SK-N-SH (cell line): ENCODE measurements around the gene UBAC2. TPM values are rescaled to one million over a fixed set of nuclear protein-coding genes. Genes with fewer than 3 reads are reported as not detected.

Experiments
- CTCF ChIA-PET: fragments of 300-600, 350-600 bp; formaldehyde crosslinking; extraction: SDS; loops from one replicate; lab custom pipeline; 2021; lab: Yijun Ruan, JAX
- POLR2A ChIA-PET: fragments of 350-600 bp; sonication (Branson Sonifier 250); formaldehyde crosslinking; extraction: SDS; loops from one replicate; lab custom pipeline; 2020; ENCODE audit warnings: antibody characterized with exemption, inconsistent platforms; lab: Yijun Ruan, JAX
- DNase-seq: peaks from one replicate; pipeline ENCODE4 v3.0.0; 2012
- H2AFZ ChIP-seq: fragments of 200-600 bp; sonication (generic); 2 replicates; pipeline ENCODE4 v1.8.1; 2016; ENCODE audit warnings: antibody characterized with exemption, mild to moderate bottlenecking, low read depth
- H3F3A ChIP-seq: fragments of 200-600 bp; sonication (generic); replicated peaks from 2 replicates; pipeline ENCODE3; 2016; ENCODE audit warnings: antibody characterized with exemption, mild to moderate bottlenecking; ENCODE audit not compliant: insufficient read depth
- H3K27ac ChIP-seq, 2 experiments: fragments of 200-500 bp in 1 of 2; fragments of 200-600 bp in 1 of 2; sonication (Bioruptor generic) in 1 of 2; sonication (generic), shearing (Covaris generic) in 1 of 2; 2 replicates each; pipeline versions ENCODE4 v1.5.1 to v1.6.1; 2014 to 2016; ENCODE audit warnings: low read depth in 2 of 2, inconsistent platforms in 1 of 2, low read length in 1 of 2, mild to moderate bottlenecking in 1 of 2, mixed read lengths in 1 of 2
- H3K27me3 ChIP-seq: fragments of 200-600 bp; sonication (generic), shearing (Covaris generic); 2 replicates; pipeline ENCODE4 v1.6.1; 2016; ENCODE audit warnings: mixed run types; ENCODE audit not compliant: insufficient read depth
- H3K36me3 ChIP-seq, 2 experiments: fragments of 200-500 bp in 1 of 2; fragments of 200-600 bp in 1 of 2; sonication (Bioruptor generic) in 1 of 2; sonication (generic) in 1 of 2; replicated peaks in 1 of 2; 2 replicates each; pipeline versions ENCODE3 to v1.5.1; 2014 to 2016; ENCODE audit warnings: low read length in 1 of 2, mild to moderate bottlenecking in 1 of 2; ENCODE audit not compliant: insufficient read depth in 2 of 2, control insufficient read depth in 1 of 2
- H3K4me1 ChIP-seq, 2 experiments: fragments of 200-500 bp in 1 of 2; fragments of 200-600 bp in 1 of 2; sonication (Bioruptor generic) in 1 of 2; sonication (generic), shearing (Covaris generic) in 1 of 2; 2 replicates each; pipeline versions ENCODE4 v1.5.1 to v1.6.1; 2014 to 2016; ENCODE audit warnings: low read depth in 1 of 2, low read length in 1 of 2, mixed run types in 1 of 2; ENCODE audit not compliant: insufficient read depth in 2 of 2, control insufficient read depth in 1 of 2
- H3K4me2 ChIP-seq: fragments of 200-600 bp; sonication (generic), shearing (Covaris generic); 2 replicates; pipeline ENCODE4 v1.6.1; 2017; ENCODE audit warnings: mixed run types
- H3K4me3 ChIP-seq, 2 experiments: fragments of 200-500 bp in 1 of 2; fragments of 200-600 bp in 1 of 2; sonication (Bioruptor generic) in 1 of 2; sonication (generic), shearing (Covaris generic) in 1 of 2; 2 replicates each; pipeline versions ENCODE4 v1.5.1 to v1.8.1; 2014 to 2016; ENCODE audit warnings: low read depth in 2 of 2, inconsistent platforms in 1 of 2, low read length in 1 of 2, mild to moderate bottlenecking in 1 of 2, mixed read lengths in 1 of 2, moderate library complexity in 1 of 2
- H3K79me2 ChIP-seq: fragments of 200-600 bp; sonication (generic); 2 replicates; pipeline ENCODE4 v1.8.1; 2017; ENCODE audit warnings: mild to moderate bottlenecking; ENCODE audit not compliant: insufficient read depth
- H3K9ac ChIP-seq: fragments of 200-600 bp; sonication (generic); 2 replicates; pipeline ENCODE4 v1.6.1; 2017; ENCODE audit warnings: mixed run types
- H3K9me2 ChIP-seq: fragments of 200-600 bp; sonication (generic); 2 replicates; pipeline ENCODE4 v1.6.1; 2017; ENCODE audit warnings: mixed run types
- H3K9me3 ChIP-seq: fragments of 200-600 bp; sonication (generic); 2 replicates; pipeline ENCODE4 v1.6.1; 2017; ENCODE audit warnings: mixed run types, mild to moderate bottlenecking, moderate library complexity
- H4K20me1 ChIP-seq: fragments of 200-600 bp; sonication (generic); 2 replicates; pipeline ENCODE4 v1.6.1; 2017; ENCODE audit warnings: mild to moderate bottlenecking, mixed run types; ENCODE audit not compliant: insufficient read depth
- EZH2phosphoT487 ChIP-seq: fragments of 200-600 bp; sonication (generic); IDR thresholded peaks from 2 replicates; pipeline ENCODE4 v1.6.1; 2017; ENCODE audit warnings: low read depth, mixed run types, mild to moderate bottlenecking, antibody characterized with exemption, moderate library complexity, borderline replicate concordance
- FOSL2 ChIP-seq: IDR thresholded peaks from 2 replicates; pipeline ENCODE4 v1.4.0; 2012; ENCODE audit warnings: low read depth, mild to moderate bottlenecking, moderate library complexity, borderline replicate concordance
- FOXJ3 ChIP-seq: sonication (generic); formaldehyde crosslinking; IDR thresholded peaks from 2 replicates; pipeline ENCODE4 v1.5.1; 2020; ENCODE audit warnings: mild to moderate bottlenecking, missing genetic modification reagents
- FOXM1 ChIP-seq: IDR thresholded peaks from 2 replicates; pipeline ENCODE4 v1.4.0; 2012; ENCODE audit warnings: low read depth, mild to moderate bottlenecking
- GATA2 ChIP-seq: sonication (generic); formaldehyde crosslinking; IDR thresholded peaks from 2 replicates; pipeline ENCODE4 v1.5.0; 2020; ENCODE audit warnings: mild to moderate bottlenecking, missing genetic modification reagents
- MEF2A ChIP-seq: IDR thresholded peaks from 2 replicates; pipeline ENCODE4 v1.4.0; 2012; ENCODE audit warnings: low read depth, borderline replicate concordance
- MXI1 ChIP-seq: IDR thresholded peaks from 2 replicates; pipeline ENCODE4 v1.6.1; 2012; ENCODE audit warnings: mild to moderate bottlenecking, low read depth, low read length, improper control_type of control experiment
- NFIC ChIP-seq: IDR thresholded peaks from 2 replicates; pipeline ENCODE4 v1.4.0; 2012; ENCODE audit warnings: borderline replicate concordance
- RFX5 ChIP-seq: IDR thresholded peaks from 2 replicates; pipeline ENCODE4 v1.6.1; 2012; ENCODE audit warnings: mild to moderate bottlenecking, improper control_type of control experiment, low read length
- RXRA ChIP-seq: IDR thresholded peaks from 2 replicates; pipeline ENCODE4 v1.4.0; 2012; ENCODE audit warnings: low read depth, mild to moderate bottlenecking, borderline replicate concordance
- TCF12 ChIP-seq: IDR thresholded peaks from 2 replicates; pipeline ENCODE4 v1.4.0; 2012
- WGBS: methylation state at CpG from one replicate; pipeline ENCODE4 v1.1.6; 2017; ENCODE audit warnings: low lambda C conversion rate; 5-methylcytosine and 5-hydroxymethylcytosine counted together
- polyA plus RNA-seq, 3 experiments: library from polyadenylated mRNA; depleted of rRNA; stranded (reverse); fragments of >200 nt; gene quantifications; 2 replicates each; pipeline ENCODE4 v1.2.3, GENCODE V29; 2012
- TF ChIP-seq, protein P1 (sequence below): IDR thresholded peaks from 2 replicates; pipeline ENCODE4 v1.6.1; 2012; ENCODE audit warnings: mild to moderate bottlenecking, low read depth, low read length, moderate library complexity
- TF ChIP-seq, protein P2 (sequence below): fragments of 150-350 bp; IDR thresholded peaks from 2 replicates; pipeline ENCODE4 v1.6.1; 2016; ENCODE audit warnings: mild to moderate bottlenecking, low read depth, low read length
- TF ChIP-seq, protein P3 (sequence below): IDR thresholded peaks from 2 replicates; pipeline ENCODE4 v1.4.0; 2012; ENCODE audit warnings: low read depth, borderline replicate concordance

UBAC2 gene
- polyA plus RNA-seq, 1 of the 3 experiments (the other 2 are of a cell fraction), result 79.0 TPM

DNA sequence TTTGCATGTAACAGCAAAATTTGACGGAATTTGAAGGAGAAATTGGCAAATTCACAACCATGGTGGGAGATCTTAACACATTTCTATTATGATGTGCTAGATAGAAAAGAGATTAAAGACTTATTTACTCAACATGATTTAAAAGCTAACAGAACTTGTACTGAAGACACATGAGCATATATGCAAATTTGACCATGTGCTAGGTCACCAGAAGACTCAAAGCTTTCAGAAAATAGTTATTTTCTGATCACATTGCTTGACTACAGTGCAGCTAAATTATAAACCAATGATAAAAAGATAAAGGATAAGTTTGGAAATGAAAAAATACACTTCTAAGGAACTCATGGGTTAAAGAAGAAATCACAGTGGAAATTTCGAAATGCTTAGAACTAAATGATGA, 97.4 kb downstream of the UBAC2 start:
- ChIA-PET POLR2A (no interaction called here), CTCF (interaction anchor here (0.7 to 2.6 kb wide), 3 partner anchors 29 to 138 kb away, joined by 3 to 9 read pairs (median 5); no protein-coding TSS in a partner anchor)
- no peaks in the 10 kb centered on the region for H3K9me2 ChIP-seq
- no peaks in the 10 kb centered on the region for H3K79me2 ChIP-seq
- no peak overlapping the region for H3K4me2 ChIP-seq
- H3K9me3 ChIP-seq, result no peaks in the 10 kb centered on the region
- H3K9ac ChIP-seq, result no peak overlapping the region
- no peak overlapping the region for H3K4me3 ChIP-seq
- DNase-seq, result no peak
- 95% methylated on average over 2 of the region's 2 CpGs for WGBS
- H3K4me1 ChIP-seq, result peaks cover 5 to 11% of the 10 kb centered on the region in 2 experiments; a peak in 2 of 4 replicates
- H2AFZ ChIP-seq, result no peak overlapping the region
- H3K36me3 ChIP-seq, result peaks cover 4 to 5% of the 10 kb centered on the region in 2 experiments
- TF ChIP-seq EZH2phosphoT487 (no peak), NFIC (no peak), RFX5 (no peak), MEF2A (no peak), TCF12 (no peak), RXRA (no peak), FOSL2 (no peak), GATA2 (CRISPR knock-in tag) (no peak), FOXM1 (no peak), MXI1 (no peak), FOXJ3 (CRISPR knock-in tag) (no peak)
- TF ChIP-seq, protein P1, sequence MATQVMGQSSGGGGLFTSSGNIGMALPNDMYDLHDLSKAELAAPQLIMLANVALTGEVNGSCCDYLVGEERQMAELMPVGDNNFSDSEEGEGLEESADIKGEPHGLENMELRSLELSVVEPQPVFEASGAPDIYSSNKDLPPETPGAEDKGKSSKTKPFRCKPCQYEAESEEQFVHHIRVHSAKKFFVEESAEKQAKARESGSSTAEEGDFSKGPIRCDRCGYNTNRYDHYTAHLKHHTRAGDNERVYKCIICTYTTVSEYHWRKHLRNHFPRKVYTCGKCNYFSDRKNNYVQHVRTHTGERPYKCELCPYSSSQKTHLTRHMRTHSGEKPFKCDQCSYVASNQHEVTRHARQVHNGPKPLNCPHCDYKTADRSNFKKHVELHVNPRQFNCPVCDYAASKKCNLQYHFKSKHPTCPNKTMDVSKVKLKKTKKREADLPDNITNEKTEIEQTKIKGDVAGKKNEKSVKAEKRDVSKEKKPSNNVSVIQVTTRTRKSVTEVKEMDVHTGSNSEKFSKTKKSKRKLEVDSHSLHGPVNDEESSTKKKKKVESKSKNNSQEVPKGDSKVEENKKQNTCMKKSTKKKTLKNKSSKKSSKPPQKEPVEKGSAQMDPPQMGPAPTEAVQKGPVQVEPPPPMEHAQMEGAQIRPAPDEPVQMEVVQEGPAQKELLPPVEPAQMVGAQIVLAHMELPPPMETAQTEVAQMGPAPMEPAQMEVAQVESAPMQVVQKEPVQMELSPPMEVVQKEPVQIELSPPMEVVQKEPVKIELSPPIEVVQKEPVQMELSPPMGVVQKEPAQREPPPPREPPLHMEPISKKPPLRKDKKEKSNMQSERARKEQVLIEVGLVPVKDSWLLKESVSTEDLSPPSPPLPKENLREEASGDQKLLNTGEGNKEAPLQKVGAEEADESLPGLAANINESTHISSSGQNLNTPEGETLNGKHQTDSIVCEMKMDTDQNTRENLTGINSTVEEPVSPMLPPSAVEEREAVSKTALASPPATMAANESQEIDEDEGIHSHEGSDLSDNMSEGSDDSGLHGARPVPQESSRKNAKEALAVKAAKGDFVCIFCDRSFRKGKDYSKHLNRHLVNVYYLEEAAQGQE, result no peak
- TF ChIP-seq, protein P2, sequence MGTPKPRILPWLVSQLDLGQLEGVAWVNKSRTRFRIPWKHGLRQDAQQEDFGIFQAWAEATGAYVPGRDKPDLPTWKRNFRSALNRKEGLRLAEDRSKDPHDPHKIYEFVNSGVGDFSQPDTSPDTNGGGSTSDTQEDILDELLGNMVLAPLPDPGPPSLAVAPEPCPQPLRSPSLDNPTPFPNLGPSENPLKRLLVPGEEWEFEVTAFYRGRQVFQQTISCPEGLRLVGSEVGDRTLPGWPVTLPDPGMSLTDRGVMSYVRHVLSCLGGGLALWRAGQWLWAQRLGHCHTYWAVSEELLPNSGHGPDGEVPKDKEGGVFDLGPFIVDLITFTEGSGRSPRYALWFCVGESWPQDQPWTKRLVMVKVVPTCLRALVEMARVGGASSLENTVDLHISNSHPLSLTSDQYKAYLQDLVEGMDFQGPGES, result no peak
- TF ChIP-seq, protein P3, sequence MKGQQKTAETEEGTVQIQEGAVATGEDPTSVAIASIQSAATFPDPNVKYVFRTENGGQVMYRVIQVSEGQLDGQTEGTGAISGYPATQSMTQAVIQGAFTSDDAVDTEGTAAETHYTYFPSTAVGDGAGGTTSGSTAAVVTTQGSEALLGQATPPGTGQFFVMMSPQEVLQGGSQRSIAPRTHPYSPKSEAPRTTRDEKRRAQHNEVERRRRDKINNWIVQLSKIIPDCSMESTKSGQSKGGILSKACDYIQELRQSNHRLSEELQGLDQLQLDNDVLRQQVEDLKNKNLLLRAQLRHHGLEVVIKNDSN, result no peak
- no peaks in the 10 kb centered on the region for H3F3A ChIP-seq
- H3K27ac ChIP-seq, result no peak overlapping the region
- H4K20me1 ChIP-seq, result no peaks in the 10 kb centered on the region
- H3K27me3 ChIP-seq, result no peaks in the 10 kb centered on the region
